Right ventricle myocardium inferior (tissue), 1 donor: ENCODE data around the gene EZH2. TPM values are rescaled to one million over a fixed set of nuclear protein-coding genes. Genes with fewer than 3 reads are reported as not detected.

Source experiments
- ATAC-seq: fragments of 200-7000 bp; cut with Tn5 transposase; one replicate; pipeline ENCODE4 v1.9.1; 2020; ENCODE audit warnings: mild to moderate bottlenecking, moderate library complexity
- DNase-seq: peaks from one replicate; pipeline ENCODE4 v3.0.0; 2021; ENCODE audit errors: missing footprints
- intact Hi-C: fragments of 100-400 bp; cut with DNase I; formaldehyde crosslinking; loops from one replicate; pipeline ENCODE4 v1.11.0; 2022
- total RNA-seq: library from RNA; stranded (reverse); fragmentation: NEBNext Ultra II Directional; extraction: Animal tissue kit (Norgen Biotek cat#: 25700); gene quantifications from one replicate; pipeline ENCODE4 v1.2.1, GENCODE V29; 2021
- donor health status: DM: no; HTN: yes; CAD: no; lungs with severe emphysema.

The EZH2 gene
- total RNA-seq, 1 donor from 2014 or later = 1.2 TPM

DNA sequence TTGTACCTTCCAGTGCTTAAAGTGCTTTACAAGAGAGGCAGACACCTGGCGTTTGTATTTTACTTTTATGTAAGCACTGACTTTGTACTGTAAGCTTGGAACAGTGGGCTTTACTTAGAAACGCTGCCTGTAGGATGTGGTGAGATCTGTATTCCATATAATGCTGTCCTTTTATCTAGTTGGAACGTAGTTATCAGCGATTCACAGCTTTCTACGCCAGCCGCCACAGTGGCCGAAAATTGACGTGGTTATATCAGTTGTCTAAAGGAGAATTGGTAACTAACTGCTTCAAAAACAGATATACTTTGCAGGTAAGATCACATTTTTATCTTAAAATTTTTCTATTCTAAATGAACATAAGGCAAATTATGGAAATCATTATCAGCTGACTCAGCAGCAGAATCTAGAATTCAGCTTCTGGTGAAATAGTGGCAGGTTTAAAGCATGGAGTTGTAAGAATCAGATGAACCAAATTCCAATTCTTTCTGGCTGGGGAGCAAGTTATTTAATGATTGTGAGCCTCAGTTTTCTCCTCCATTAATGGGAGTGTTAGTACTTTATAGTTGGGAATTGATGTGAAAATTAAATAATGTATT, 93.9 kb downstream of the EZH2 start:
- DNase-seq (no peak), ATAC-seq (no peak)
- intact Hi-C loops = no loop called here

DNA sequence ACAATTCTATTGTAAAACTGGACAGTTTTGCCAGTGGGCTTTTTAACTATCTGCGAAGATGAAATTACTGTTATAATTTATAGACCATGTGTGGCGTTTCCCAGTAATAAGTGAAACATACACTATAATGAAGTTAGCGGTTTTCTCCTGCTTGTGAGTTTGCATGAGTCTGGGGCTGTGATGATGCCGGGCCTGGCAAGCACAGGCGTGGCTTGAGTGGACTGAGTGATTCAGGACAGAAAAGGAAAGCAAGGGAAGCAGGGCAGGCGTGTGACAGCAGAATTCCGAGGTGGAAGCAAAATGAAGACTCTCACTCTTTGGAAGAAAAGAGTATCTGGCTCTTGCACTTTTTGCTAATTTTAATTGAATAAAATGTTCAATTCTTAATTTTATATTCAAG, 94.9 kb downstream of the EZH2 start:
- intact Hi-C loops = no loop called here
- no peak for ATAC-seq
- DNase-seq = no peak

DNA sequence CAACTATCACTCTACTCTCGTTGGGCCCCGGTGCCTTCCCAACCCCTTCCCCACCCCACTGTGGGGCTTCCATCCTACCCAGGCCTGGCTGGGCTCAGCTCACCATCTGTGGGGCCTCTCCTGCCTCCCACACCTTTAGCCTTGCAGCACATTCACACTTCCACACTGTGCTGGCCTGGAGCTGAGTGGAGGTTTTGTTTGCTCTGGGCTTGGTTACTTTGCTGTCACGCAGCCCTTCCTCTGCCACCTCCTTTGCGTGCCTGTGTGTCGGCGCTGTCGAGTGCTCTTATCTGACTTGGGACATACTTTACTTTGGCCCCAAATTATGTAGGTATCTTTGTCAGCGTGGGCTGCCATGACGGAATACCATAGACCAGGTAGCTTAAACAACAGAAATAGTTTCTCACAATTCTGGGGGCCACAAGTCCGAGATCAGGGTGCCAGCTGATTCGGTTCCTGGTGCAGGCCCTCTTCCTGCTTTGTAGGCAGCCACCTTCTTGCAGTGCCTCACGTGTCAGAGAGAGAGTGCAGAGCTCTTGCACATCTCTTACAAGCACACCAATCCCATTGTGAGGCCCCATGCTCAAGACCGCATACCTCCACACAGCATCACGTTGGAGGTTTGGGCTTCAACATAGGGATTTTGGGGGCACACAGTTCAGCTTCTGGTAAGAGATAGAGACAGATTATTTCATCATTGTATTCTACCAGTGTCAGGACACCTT, 96.4 kb downstream of the EZH2 start:
- intact Hi-C loops = no loop called here
- DNase-seq (no peak), ATAC-seq (no peak)

DNA sequence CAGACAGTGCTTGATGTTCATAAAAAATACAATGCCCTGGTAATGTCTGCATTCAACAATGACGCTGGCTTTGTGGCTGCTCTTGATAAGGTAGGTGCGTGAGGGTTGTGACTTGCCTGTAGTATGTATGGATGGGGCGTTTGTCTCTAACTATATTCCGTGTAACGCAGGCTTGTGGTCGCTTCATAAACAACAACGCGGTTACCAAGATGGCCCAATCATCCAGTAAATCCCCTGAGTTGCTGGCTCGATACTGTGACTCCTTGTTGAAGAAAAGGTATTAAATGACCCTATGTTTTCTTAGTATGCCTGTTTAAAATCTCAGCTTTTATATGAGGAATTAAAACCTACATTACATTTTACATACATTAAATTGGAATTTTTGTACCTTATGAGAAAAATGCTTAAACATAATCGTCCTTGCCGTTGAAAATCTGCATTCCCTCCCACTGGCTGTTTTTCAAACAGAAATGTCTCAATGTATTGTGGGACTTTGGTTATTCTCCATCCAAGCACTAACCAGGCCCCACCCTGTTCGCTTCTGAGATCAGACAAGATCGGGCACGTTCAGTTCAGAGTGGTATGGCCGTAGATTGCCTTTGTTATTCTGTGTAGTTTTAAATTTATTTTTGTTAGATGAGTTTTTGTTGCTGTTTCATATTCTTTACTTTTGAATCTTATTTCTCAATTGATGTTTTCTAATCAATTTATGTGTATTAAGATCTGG, 100.1 kb downstream of the EZH2 start:
- DNase-seq = no peak
- no peak for ATAC-seq
- intact Hi-C loops = no loop called here

DNA sequence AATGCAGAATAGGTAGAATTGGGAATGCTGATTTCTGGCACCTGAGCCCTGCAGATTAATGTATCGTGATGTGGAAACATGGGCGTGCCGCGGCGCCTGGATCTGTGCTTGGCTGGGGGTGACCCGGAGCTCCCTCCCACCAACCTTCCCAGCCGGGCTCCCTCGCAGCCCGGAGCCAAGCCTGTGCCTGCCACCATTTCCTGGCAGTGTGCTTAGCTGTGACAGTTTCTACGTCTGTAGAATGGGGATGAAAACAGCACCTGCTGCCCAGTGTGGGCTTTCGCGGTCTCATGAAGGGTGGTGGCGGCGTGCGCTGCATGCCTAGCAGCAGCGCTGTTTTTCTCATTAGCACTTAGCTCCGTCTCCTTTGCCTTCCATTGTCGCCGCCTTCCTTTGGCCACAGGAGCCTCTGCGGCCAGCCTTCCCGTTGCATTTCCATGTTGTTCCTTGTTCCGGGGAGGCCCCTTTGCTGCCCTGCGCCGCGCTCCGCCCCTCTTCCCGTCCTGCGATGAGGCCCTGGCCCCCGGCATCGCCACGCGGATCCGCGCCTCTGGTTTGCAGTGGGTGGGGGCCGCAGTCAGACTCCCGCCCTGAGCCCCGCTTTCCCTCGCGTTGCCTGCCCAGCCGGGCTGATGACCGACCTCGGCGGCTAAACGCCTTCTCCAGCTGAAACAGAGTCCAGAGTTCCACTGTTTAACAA, 101.2 kb downstream of the EZH2 start:
- DNase-seq = no peak
- no peak for ATAC-seq
- intact Hi-C loops = no loop called here

DNA sequence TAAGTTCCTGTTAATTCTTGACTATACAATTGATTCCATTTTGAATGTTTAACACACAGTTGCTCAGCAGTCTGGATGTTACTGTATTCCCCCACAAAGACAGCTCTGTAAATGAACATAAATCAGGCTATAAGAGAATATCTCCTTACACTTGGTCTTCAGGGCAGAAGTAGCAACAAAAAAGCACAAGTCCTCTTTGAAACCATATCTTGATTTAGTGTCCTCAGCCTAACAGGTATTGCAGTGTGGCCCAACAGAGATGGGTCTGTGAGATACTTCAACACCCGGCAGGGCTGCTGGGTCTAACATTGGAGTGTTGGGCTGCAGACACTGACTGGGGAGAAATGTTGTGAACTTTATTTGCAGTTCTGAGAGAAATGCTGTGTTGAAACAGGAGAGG, 109.6 kb downstream of the EZH2 start:
- DNase-seq (no peak), ATAC-seq (no peak)
- intact Hi-C loops = no loop called here

DNA sequence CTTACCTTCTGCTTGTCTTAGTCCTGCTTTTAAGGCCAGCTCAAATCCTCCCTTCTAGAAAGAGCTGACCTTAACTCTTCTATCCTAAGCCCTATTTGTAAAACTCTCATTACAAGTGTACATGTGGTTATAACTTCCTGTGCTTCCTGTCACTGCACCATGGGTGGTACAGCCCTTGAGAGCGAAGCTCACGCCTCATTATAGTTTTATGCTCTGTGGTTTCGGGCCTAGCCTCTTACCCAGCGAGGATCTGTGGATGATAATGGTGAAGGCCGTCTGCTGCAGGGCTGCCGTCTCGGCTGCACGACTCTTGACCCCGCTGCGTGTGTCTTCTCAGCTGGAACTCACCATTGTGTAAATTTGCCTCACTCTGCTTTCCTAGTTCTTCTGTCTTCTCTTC, 110.8 kb downstream of the EZH2 start:
- no peak for ATAC-seq
- intact Hi-C loops = no loop called here
- no peak for DNase-seq

DNA sequence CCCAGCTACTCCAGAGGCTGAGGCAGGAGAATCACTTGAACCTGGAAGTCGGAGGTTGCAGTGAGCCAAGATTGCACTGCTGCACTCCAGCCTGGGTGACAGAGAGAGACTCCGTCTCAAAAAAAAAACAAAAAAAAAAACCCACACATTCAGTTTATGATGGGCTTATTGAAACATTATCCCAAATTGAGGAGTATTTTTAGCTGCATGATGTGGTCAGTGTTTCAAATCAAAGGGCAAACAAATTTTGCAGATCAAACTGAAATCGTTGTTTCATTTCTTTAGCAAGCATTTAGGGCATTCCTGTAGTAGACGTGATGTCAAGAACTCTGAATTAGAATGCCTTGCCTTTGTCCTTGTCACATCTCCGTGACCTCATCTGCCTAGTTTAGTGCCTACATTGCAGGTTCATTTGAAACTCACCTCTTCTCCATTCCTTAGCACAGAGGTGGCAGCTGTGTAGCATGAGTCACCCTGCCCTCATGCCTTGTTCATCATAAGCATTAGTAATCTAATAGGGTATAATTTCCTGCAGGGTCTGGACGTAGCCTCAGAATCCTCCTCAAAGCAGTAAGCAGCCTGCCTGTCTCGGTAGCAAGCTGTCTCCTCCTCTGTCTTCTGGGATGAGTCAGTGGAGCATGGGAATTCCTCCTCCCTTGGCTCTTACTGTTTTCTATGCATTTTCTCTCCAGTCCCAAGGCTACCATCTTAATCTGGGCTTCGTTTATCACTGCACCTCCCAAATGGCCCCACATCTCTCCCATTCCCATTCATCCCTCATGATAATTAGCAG, 111.6 kb downstream of the EZH2 start:
- ATAC-seq = no peak
- intact Hi-C loops = no loop called here
- no peak for DNase-seq

DNA sequence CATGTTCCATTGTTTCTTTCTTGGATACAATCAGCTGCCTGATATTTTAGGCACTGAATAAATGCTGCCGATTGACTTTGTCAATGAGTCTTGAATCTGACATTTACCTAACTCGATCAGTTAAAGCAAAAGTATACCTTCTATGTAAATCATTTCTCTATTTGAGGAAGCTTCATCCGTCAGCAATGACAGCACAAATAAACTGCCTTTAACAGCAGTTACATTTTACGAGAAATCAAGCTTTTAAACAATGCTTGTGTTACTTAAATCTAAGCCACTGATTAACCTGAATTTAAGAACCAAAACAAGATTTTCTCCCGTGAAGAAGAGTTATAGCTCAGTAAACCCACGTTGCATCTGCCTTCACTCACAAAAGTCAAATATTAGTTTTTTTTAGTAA, 114.1 kb downstream of the EZH2 start:
- DNase-seq (no peak), ATAC-seq (no peak)
- intact Hi-C loops = no loop called here

DNA sequence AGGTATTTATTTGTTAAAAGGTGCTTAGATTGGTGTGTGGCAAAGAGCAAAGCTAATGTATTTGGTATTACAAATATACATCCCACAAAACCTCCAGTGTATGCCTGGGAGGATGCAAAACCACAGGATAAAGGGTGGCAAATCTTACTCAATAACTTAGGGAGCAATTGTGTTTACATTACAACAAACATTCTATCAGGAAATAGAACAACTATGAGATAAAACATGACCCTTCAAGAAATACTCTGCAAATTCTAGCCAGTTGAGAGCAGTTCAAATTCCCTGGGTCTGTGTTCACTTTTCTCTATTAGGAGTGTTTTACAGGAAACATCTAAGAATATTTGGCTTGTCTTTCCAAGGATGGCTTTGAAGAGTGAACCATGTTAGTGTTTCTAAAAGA, 120.5 kb downstream of the EZH2 start:
- no peak for DNase-seq
- intact Hi-C loops = no loop called here
- no peak for ATAC-seq

DNA sequence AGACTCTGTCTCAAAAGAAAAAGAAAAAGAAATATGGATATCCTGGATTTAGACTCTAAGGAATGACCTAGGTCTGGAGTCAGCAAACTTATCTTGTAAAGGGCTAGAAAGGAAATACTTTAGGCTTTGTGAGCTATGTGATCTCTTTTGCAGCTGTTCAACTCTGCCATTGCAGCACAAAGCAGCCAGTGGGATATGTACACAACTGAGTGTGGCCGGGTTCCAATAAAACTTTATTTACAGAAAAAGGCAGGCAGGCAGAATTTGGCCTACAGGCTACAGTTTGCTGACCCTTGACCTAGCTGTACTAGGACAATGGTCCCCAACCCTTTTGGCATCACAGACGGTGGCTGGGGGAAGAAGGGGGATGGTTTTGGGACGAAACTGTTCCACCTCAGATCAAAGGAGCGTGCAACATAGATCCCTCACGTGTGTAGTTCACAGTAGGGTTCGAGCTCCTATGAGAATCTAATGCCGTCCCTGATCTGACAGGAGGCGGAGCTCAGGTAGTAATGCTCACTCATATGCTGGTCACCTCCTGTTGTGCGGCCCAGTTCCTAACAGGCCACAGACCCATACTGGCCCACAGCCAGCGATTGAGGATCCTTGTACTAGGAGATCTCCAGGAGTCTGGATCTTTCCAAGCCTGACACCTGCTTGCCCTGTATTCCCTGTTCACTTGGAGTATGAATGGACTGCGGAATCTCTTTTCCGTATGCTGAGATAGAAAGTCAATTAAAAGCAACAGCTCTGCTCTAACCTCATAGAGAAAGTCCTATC, 122.4 kb downstream of the EZH2 start:
- ATAC-seq = no peak
- DNase-seq = no peak
- intact Hi-C loops = no loop called here

Other genes starting within 250 kb of the EZH2 start
- gene CUL1, start 185.4 kb downstream of the EZH2 start, total RNA-seq = 46.4 TPM
- 48.7 TPM for gene PDIA4, start 144.2 kb upstream of the EZH2 start, total RNA-seq
- gene ZNF786, start 206.4 kb upstream of the EZH2 start, total RNA-seq = 2.9 TPM
- gene ZNF425, start 242.0 kb upstream of the EZH2 start, total RNA-seq = 0.60 TPM